Measurements from ENCODE around the gene CSAG1.
"Not testable (repeated sequence)": the region's sequence is repeated elsewhere in the genome, so short reads cannot be mapped to it uniquely, and the experiment has no call there.

DNA sequence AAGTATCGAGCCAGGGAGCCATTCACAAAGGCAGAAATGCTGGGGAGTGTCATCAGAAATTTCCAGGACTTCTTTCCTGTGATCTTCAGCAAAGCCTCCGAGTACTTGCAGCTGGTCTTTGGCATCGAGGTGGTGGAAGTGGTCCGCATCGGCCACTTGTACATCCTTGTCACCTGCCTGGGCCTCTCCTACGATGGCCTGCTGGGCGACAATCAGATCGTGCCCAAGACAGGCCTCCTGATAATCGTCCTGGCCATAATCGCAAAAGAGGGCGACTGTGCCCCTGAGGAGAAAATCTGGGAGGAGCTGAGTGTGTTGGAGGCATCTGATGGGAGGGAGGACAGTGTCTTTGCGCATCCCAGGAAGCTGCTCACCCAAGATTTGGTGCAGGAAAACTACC lies 3.0 kb upstream of the CSAG1 start:
- TF ChIP-seq POLR2A, CTCF (IDR thresholded peaks at IDR 0.05): not testable (repeated sequence)
